Bronchial epithelial cell (primary cell): ENCODE results near the gene ANP32A. TPM values are rescaled to one million over a fixed set of nuclear protein-coding genes. Genes with fewer than 3 reads are reported as not detected.

ENCODE experiments used
- DNase-seq: peaks from one replicate; pipeline ENCODE4 v3.0.0-alpha.2; 2010; ENCODE audit warnings: low read depth
- FAIRE-seq: peaks from 2 replicates; lab custom pipeline; 2011; peaks lifted over from hg19 to GRCh38; lab: Jason Lieb, UNC
- H3K27me3 ChIP-seq: 2 replicates; pipeline ENCODE4 v1.5.1; 2011; ENCODE audit warnings: low read length; ENCODE audit not compliant: control insufficient read depth, insufficient read depth
- H3K36me3 ChIP-seq: 2 replicates; pipeline ENCODE4 v1.5.1; 2011; ENCODE audit warnings: low read length; ENCODE audit not compliant: control insufficient read depth, insufficient read depth
- H3K4me3 ChIP-seq: 2 replicates; pipeline ENCODE4 v1.5.1; 2011; ENCODE audit warnings: mild to moderate bottlenecking, low read depth, low read length, control low read depth
- CTCF ChIP-seq: IDR thresholded peaks from 2 replicates; pipeline ENCODE4 v1.5.1; 2011; ENCODE audit warnings: mild to moderate bottlenecking, moderate library complexity, low read length, control low read depth, inconsistent platforms; ENCODE audit not compliant: insufficient read depth, severe bottlenecking
- total RNA-seq: library from RNA; depleted of rRNA; stranded (reverse); fragments of >200 nt; gene quantifications from 2 replicates; pipeline ENCODE4 v1.2.1, GENCODE V29; 2014

ANP32A gene
- total RNA-seq, 1 donor from 2014 or later: 42.6 TPM

- H3K27me3 ChIP-seq: no peaks in the 10 kb centered on the region
- no peak for TF ChIP-seq CTCF
- H3K4me3 ChIP-seq: no peak overlapping the region
- DNase-seq (no peak), FAIRE-seq (no peak)
- H3K36me3 ChIP-seq: peaks cover 11% of the 10 kb centered on the region
Observed at GRCh38 chr15:68776477-68777270, 44.0 kb downstream of the ANP32A start.

- TF ChIP-seq CTCF: no peak
- Histone ChIP-seq H3K27me3 (no peaks in the 10 kb centered on the region), H3K36me3 (peaks cover 11% of the 10 kb centered on the region), H3K4me3 (no peak overlapping the region)
- DNase-seq (no peak), FAIRE-seq (peak; percentile 62)
Observed at GRCh38 chr15:68775671-68776476, 44.8 kb downstream of the ANP32A start.

GRCh38 chr15:68775236-68775577, 45.5 kb downstream of the ANP32A start:
- H3K36me3 ChIP-seq: peaks cover 7% of the 10 kb centered on the region
- no peak for DNase-seq
- no peak for FAIRE-seq
- H3K4me3 ChIP-seq: no peak overlapping the region
- no peak for TF ChIP-seq CTCF
- no peaks in the 10 kb centered on the region for H3K27me3 ChIP-seq

- no peak overlapping the region for H3K4me3 ChIP-seq
- DNase-seq: no peak
- peaks cover 5% of the 10 kb centered on the region for H3K36me3 ChIP-seq
- no peaks in the 10 kb centered on the region for H3K27me3 ChIP-seq
- FAIRE-seq: no peak
- no peak for TF ChIP-seq CTCF
Observed at GRCh38 chr15:68774521-68775235, 46.0 kb downstream of the ANP32A start.

- no peak for TF ChIP-seq CTCF
- Histone ChIP-seq H3K4me3 (no peak overlapping the region), H3K27me3 (no peaks in the 10 kb centered on the region), H3K36me3 (peaks cover 2% of the 10 kb centered on the region)
- no peak for DNase-seq
- FAIRE-seq: no peak
Observed at GRCh38 chr15:68774120-68774519, 46.6 kb downstream of the ANP32A start.
